CD4-positive, alpha-beta T cell treated with Interleukin-6 for 4 hours (primary cell): ENCODE measurements around the gene P2RY6.
A peak's percentile ranks its signal among the peaks of the same experiment; 100 is the strongest.
"Not testable (repeated sequence)": the region's sequence is repeated elsewhere in the genome, so short reads cannot be mapped to it uniquely, and the experiment has no call there.

Source experiments
- DNase-seq: peaks from one replicate; pipeline ENCODE4 v3.0.0-alpha.2; 2020; ENCODE audit warnings: mixed read lengths

Gene P2RY6, protein sequence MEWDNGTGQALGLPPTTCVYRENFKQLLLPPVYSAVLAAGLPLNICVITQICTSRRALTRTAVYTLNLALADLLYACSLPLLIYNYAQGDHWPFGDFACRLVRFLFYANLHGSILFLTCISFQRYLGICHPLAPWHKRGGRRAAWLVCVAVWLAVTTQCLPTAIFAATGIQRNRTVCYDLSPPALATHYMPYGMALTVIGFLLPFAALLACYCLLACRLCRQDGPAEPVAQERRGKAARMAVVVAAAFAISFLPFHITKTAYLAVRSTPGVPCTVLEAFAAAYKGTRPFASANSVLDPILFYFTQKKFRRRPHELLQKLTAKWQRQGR

DNA sequence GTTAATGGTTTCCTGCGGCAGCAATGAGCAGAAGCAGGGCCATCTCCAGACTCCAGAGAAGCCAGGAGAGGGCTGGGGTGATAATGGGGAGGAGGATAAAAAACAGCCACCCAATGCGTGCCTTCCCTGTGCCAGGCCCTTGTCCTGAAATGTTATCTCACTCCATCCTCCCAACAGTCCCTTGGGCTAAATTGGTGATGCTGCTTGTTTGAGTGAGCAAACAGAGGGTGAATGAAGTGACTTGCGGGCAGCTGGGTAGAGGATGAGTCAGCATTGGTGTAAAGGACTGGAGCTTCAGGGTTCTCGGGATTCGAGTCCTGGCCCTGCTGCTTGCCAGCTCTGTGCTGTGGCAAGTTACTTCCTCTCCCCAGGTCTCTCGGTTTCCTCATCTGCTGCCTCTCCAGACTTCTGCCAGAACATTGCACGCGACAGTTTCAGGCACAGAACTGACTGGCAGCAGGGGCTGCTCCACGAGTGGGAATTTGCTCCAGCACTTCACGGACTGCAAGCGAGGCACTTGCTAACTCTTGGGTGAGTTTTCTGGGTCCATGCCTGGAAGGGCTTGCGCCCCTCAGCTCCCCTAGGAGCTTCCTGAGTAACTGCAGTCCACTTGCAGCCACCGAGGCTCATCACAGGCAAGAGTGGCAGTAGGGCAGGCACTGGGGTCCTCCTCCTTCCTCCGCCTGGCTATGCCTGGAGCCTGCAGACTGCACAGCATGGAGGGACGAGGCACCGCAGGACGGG, at the start of gene P2RY6:
Gene P2RY6 (plus strand): TSS at position 403 of the 744 bp plus-strand sequence. CDS start 24,181 bp downstream, outside the sequence.
- DNase-seq: no peak

DNA sequence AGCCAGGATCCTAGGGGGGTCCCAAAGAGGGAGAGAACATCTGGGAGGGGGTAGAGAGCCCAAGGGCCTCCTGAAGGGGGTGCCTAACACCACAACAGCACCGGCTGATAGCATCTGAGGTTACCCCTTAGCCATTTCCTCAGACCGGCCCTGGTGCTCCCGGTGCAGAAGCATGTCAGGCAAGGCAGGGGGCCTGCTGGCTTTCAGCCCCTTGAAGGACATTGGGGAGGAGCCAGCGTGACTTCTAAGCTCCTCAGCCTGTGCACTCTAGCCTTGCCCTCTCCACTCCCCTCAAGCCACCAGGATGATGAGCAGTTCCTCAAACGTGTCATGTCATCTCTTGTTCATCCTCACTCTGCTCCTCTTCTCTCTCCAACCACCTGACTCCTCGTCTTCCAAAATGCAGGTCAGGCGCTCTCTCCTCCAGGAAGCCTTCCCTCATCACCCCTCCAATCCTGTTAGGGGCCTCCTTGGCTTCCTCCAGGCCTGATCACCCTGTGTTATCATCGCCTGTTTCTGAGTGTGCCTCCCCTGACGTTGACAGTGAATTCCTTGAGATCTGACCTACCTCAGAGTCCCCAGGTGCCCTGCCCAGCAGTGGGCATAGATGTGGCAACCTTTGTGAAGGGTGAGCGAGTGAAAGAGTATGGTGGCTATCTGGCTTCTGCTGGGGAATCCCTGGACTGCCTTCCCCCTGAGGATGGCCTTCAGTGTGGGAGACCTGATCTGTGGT, 48.0 kb upstream of the P2RY6 start:
- DNase-seq: no peak

DNA sequence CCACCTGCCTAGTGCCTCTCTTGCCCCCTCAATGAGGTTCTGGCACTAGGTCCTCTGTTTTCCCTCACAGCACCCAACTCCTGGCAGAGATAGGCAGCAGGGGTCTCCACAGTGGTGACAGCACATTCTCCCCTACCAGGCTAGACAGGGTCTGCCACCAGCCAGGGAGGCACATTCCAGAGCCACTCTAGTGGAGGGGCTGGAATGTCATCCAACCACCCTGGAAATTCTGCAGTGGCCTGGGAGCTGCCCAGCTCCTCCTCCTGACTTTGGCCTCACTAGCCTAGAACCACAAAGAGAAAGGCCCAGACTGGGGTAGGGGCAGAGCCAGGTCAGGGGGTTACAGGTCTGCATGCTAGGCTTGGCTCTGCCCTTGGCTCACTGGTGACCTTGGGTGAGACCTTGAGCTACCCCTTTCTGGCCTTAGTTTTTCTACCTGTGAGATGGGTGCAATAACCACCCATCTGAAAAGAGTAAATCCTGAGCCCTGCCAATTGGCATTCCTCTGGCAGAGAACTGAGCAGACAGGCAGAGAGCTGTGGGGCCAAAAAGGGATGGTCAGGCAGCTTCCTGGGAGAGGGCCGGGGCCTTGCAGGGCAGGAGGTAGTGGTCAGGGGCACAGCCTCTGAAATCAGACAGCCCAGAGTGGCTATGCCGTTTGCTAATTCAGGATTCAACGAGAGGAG, 47.0 kb upstream of the P2RY6 start:
- no peak for DNase-seq

DNA sequence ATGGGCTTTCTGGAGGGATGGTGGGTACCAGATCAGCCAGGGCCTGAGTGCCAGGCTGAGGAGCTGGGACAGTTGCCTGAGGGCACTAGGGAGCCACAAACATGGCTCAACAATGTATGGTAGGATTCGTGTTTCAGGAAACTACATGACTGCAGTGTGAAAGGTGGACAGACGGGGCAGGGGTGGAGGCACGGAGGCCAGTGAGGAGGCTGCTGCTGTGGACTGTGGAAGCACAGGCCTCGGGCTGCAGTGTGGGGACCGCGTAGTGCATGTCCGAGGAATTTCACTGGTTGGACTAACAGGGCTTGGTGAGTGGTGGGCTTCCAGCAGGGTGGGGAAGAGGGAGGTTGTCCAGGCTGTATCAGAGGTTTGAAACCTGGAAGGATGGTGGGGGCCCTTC, 46.3 kb upstream of the P2RY6 start:
- no peak for DNase-seq

DNA sequence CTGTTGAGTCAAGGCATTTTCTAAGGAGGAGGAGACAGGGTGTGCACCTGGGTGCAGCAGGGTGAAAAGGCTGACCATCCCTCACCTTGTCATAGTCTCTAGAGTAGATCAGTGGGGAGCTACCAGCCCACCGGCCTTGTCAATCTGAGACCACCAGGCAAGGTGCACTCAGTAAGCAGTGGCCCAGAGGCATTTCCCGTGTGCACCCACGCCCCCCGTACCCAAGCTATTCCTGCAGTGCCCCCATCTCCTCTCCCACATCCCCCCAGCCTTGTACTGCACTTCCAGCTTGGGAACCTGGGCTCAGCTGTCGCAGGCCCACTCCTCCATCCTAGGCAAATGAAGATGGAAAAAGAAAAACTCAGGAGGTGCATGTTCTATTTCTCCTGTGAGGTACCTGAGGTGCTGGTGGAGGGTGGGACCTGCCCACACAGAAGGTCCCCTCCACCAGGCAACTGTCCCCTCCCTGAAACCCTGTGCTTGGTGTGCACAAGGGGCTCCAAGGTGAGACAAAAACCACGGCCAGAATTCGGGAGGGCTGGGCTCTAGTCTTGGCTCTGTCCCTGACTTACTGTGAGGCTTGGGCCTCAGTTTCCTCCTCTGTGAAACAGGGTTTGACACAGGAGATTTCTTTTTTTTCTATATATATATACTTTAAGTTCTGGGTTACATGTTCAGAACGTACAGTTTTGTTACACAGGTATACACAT, 45.7 kb upstream of the P2RY6 start:
- no peak for DNase-seq

DNA sequence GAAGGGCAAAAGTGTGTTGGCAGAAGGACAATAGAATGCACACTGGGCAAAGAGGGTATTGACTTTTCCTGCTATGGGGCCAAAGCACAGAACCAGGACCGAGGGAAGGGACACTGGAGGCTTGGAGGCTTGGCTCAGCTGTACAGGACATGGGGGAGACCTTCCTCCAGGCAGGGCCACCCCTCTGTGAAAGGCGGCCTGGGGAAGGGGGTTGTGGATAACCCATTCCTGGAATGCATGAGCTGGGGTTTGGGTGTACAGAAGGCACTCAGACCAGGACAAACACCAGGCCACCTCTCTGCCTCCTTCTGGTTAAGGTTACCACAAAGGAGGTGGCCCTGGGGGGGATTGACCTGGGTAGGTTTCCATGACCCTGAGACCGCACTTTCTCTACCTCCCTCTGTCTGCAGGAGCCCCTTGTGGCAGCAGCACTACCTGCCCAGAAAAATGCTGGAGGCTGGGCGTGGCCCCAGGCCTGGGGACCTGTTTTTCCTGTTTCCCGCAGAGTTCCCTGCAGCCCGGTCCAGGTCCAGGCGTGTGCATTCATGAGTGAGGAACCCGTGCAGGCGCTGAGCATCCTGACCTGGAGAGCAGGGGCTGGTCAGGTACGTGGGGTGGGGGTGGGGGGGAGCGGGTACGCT, 44.4 kb upstream of the P2RY6 start:
- DNase-seq: no peak

DNA sequence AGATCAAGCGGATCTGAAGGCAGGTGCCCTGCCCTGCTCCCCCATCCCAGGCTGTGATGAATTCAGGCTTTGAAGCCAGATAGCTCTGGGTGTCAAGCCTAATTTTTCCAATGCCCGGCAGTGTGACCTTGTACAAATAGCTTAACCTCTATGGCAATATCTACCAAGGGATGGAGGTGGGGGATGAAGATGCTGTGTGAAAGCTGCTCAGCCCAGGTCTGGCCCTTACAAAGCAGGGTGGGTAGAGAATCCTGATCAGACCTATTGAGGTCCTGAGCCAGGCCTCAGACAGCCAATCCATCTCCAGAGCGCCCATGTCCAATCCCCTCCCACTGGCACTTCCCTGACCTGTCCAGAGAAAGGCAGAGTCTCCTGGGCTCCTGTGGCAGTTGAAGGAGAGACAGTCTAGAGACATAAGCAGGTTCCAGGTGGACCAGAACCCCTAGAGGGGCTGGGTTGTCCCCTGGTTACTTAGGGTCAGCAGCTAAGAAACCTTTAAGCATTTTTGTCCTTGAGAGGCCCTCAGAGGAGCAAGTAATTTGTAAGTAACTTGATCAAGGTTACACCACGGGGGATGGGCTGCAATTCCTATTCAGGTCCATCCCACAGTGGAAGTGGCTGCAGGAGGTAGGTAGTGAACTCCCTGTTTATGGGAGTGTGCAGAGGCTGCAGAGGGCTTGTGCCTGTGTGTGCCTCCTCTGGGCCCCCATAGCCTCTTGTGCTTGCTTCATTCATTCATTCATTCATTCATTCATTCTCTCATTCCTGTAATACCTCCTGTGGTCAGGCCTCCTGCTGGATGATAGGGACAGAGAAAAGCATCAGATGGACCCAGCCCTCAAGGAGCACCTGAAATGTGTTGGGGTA, 43.6 kb upstream of the P2RY6 start:
- DNase-seq: no peak

DNA sequence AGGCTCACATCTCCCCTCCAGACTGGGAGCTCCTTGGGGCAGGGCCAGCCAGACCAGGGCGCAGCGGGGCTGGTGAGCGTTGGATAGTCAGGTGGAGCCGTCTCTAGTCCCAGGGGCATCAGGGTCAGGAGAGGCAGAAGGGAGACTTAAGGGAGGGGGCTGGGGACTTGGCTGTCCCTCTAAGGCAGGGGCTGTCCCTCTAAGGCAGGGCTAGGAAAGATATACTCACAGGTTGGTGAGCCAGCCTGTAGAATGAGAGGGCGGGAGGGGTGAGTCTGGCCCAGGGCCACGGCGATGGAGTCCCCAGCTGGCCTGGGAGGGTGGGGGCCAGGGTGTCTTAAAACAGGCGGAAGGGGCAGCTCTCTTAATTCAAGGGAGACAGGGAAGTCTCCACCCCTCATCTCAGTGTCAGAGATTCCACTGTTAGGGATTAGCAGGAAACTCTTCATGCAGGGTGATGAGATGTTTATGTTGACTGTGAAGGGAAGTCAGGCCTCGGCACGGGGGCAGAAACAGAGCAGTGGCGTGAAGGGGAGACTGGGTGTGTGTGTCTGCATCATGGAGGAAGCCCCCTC, 42.7 kb upstream of the P2RY6 start:
- no peak for DNase-seq

DNA sequence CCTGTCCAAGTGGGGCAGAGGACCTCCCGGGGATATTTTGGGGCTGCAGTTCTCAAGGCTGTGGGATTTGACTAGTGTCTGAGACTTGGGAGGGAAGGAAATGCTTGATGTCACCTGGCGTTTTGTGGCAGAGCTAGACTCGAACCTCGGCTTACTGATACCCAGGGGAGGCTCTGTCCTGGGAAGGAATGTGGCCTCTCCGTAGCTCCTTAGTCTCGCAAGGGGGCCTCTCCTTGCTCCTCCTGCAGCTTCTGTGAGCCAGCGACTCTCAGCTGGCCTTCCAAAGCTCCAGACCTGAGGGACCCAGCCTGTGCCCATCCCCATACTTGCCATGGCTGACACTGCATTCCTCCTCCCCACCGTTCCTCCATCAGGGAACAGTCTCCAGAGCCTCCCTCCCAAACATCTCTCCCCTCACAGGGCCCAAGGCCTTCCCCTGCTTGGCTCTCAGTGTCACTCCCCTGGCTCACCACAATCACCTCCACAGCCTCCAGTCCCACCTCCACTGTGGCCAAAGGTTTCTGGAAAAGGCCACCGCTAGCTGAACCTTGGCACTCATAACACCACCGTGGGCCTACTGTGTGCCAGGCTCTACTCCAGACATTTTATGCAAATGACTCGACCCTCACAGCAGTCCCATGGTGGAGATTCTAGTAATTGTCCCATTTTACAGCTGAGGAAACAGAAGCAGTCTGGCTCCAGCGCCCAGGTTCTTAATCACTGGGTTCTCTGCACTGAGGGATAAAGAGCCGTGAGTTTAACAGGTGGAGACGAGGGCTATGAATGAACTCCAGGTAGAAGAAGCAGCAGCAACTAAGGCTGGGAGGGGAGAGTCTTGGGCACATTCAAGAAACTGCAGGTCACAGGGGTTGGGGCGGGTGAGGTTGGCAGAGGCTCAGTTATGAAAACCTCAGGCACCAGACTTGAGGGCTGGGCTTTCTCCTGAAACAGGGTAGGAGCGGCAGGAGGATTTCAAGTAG, 42.0 kb upstream of the P2RY6 start:
- no peak for DNase-seq

DNA sequence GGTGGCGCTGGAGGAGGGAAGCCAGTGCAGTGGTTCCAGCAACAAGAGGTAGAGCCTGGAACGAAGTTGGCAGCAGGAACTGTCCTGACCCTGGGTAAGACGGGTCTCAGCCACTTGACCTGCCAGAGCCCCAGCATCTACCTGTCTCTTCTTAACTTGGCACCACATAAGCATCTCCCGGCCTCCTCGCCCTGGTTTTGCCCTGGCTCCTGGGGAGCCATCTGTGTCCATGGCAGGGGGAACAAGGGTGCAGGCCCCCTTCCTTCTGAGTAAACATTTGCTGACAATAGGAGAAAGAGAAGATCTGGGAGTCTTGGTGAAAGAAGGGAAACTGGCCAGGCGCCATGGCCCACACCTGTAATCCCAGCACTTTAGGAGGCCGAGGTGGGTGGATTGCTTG, 41.2 kb upstream of the P2RY6 start:
- no peak for DNase-seq

DNA sequence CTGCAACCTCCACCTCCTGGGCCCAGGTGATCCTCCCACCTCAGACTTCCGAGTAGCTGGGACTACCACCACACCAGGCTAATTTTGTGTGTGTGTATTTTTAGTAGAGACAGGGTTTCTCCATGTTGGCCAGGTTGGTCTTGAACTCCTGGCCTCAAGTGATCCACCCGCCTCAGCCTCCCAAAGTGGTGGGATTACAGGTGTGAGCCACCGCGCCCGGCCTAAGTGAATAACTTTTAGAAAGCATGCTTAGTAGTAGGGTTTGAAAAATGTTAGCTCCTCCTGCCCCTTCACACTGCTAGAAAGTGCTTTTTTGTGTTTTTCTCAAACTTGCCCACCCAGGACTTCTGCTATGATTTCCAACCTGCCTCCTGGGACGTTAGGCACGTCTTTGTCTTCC, 39.7 kb upstream of the P2RY6 start:
- not testable (repeated sequence) for DNase-seq

DNA sequence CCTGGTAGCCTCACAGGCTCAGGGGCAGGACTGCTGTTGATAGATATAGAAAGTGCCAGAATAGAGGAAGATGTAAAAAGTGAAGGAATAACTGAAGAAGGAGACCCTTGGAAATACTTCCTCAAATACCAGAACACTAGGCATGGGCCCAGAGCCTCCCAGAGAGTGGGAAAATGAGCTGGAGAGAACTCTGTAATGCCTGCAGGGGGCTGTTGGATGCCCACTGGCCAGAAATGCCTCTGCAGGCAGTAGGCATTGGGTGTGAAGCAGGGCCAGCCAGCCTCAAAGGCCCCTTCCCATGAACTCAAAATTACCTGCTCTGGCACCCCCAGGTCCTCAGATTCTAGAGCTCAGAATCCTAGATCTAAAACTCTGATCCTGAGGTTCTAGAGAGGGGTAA, 38.9 kb upstream of the P2RY6 start:
- DNase-seq: no peak

DNA sequence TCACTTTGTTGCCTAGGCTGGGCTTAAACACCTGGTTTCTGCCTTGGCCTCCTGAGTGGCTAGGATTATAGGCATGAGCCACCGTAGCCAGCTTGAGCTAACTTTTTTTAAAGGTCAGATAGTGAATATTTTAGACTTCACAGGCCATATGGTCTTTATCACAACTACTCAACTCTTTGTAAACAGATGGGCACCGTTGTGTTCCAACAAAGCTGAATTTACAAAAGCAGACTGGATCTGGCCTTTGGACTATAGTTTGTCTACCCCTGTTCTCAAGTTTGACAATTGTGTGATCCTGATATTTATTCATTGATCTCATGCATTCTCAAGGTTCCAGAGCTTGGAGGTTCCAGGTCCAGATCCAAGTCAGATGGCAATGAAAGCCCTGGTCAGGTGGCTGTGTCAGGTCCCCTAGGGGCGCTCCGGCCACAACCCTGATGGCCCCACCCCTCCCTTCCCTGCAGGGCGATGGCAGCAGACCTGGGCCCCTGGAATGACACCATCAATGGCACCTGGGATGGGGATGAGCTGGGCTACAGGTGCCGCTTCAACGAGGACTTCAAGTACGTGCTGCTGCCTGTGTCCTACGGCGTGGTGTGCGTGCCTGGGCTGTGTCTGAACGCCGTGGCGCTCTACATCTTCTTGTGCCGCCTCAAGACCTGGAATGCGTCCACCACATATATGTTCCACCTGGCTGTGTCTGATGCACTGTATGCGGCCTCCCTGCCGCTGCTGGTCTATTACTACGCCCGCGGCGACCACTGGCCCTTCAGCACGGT, 38.3 kb upstream of the P2RY6 start:
- no peak for DNase-seq

DNA sequence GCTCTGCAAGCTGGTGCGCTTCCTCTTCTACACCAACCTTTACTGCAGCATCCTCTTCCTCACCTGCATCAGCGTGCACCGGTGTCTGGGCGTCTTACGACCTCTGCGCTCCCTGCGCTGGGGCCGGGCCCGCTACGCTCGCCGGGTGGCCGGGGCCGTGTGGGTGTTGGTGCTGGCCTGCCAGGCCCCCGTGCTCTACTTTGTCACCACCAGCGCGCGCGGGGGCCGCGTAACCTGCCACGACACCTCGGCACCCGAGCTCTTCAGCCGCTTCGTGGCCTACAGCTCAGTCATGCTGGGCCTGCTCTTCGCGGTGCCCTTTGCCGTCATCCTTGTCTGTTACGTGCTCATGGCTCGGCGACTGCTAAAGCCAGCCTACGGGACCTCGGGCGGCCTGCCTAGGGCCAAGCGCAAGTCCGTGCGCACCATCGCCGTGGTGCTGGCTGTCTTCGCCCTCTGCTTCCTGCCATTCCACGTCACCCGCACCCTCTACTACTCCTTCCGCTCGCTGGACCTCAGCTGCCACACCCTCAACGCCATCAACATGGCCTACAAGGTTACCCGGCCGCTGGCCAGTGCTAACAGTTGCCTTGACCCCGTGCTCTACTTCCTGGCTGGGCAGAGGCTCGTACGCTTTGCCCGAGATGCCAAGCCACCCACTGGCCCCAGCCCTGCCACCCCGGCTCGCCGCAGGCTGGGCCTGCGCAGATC, 37.5 kb upstream of the P2RY6 start:
- no peak for DNase-seq

DNA sequence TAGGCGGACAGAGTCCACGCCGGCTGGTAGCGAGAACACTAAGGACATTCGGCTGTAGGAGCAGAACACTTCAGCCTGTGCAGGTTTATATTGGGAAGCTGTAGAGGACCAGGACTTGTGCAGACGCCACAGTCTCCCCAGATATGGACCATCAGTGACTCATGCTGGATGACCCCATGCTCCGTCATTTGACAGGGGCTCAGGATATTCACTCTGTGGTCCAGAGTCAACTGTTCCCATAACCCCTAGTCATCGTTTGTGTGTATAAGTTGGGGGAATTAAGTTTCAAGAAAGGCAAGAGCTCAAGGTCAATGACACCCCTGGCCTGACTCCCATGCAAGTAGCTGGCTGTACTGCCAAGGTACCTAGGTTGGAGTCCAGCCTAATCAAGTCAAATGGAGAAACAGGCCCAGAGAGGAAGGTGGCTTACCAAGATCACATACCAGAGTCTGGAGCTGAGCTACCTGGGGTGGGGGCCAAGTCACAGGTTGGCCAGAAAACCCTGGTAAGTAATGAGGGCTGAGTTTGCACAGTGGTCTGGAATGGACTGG, 36.8 kb upstream of the P2RY6 start:
- no peak for DNase-seq

DNA sequence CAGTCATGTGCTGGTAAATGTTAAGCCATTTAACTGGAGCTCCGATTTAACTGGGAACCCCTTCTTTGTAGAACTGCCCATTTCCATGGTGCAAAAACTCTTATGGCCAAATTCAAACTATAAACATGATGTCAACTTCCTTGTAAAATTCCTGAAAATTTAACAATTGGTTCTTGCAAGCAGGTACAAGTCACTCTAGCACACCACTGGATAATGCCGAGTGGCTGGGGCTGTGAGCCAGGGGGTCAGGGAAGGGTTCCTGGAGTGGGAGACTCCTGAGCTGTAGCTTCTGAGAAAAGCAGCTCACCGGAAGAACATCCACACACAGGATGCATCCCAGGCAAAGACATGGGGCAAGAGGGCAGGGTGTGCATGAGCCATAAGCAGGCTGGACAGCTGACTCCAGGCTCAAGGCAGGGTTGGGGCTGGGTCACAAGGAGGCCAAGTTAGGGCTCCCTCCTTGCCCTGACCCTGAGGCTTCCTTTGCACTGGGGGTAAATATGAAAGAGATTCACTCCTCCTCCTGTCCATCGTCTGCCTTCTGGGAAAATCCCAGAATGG, 35.9 kb upstream of the P2RY6 start:
- DNase-seq: no peak

DNA sequence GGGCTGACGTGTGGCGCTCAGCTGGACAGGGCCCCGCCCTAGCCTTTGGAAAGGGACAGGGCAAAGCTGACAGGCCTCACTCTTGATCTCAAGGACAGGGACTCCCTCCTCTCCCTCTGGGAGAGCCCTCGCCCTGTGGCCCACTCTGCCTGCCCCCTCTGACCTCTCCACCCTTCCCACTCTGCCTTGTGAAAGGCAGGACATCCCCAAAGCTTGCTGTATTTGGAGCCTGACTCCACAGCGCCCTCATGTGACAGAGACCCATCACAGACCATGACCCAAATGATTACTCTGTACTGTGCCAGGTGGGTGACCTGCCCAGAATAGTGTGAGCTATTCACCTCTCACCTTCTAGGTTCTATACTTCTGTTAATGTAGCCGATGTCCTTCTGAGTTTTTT, 35.3 kb upstream of the P2RY6 start:
- DNase-seq: peak; percentile 13
